Endodermal cell (in vitro differentiated cells): ENCODE measurements around the gene LIMS2. TPM values are rescaled to one million over a fixed set of nuclear protein-coding genes. Genes with fewer than 3 reads are reported as not detected.
A peak's percentile ranks its signal among the peaks of the same experiment; 100 is the strongest.

Experiments
- DNase-seq: peaks from one replicate; pipeline ENCODE4 v3.0.0-alpha.2; 2017
- H3K27ac ChIP-seq: 2 replicates; pipeline ENCODE4 v1.5.1; 2013; ENCODE audit warnings: mild to moderate bottlenecking, low read depth, low read length, moderate library complexity
- H3K27me3 ChIP-seq: 2 replicates; pipeline ENCODE4 v1.6.1; 2013; ENCODE audit warnings: mild to moderate bottlenecking, low read length, moderate library complexity; ENCODE audit not compliant: insufficient read depth, control insufficient read depth, poor library complexity, severe bottlenecking
- H3K36me3 ChIP-seq: 2 replicates; pipeline ENCODE4 v1.7.0; 2013; ENCODE audit warnings: mild to moderate bottlenecking, low read length, moderate library complexity; ENCODE audit not compliant: control insufficient read depth, insufficient read depth
- H3K4me1 ChIP-seq: one replicate; pipeline ENCODE4 v1.7.0; 2013; ENCODE audit warnings: low read length; ENCODE audit not compliant: control insufficient read depth, insufficient read depth
- H3K4me3 ChIP-seq: 2 replicates; pipeline ENCODE4 v1.5.1; 2013; ENCODE audit warnings: mild to moderate bottlenecking, low read length, moderate library complexity
- H3K9ac ChIP-seq: 2 replicates; pipeline ENCODE4 v1.6.1; 2013; ENCODE audit warnings: mild to moderate bottlenecking, low read length, moderate library complexity; ENCODE audit not compliant: poor library complexity, severe bottlenecking; ENCODE audit errors: extremely low read depth
- H3K9me3 ChIP-seq: 2 replicates; pipeline ENCODE4 v1.6.1; 2013; ENCODE audit warnings: mild to moderate bottlenecking, low read length, moderate library complexity; ENCODE audit not compliant: control insufficient read depth
- H3K27ac Mint-ChIP-seq: 2 replicates; pipeline ENCODE4 v1.8.0; 2020; ENCODE audit warnings: mixed read lengths
- H3K27me3 Mint-ChIP-seq: 2 replicates; pipeline ENCODE4 v1.8.0; 2021; ENCODE audit warnings: mild to moderate bottlenecking, mixed read lengths; ENCODE audit not compliant: insufficient read depth
- H3K36me3 Mint-ChIP-seq: 2 replicates; pipeline ENCODE4 v1.8.0; 2020; ENCODE audit warnings: low read depth, mixed read lengths
- H3K4me1 Mint-ChIP-seq: 2 replicates; pipeline ENCODE4 v1.8.0; 2020; ENCODE audit warnings: mixed read lengths
- H3K4me3 Mint-ChIP-seq: 2 replicates; pipeline ENCODE4 v1.8.0; 2020; ENCODE audit warnings: mild to moderate bottlenecking, moderate library complexity, mixed read lengths
- H3K9me3 Mint-ChIP-seq: 2 replicates; pipeline ENCODE4 v1.8.0; 2020; ENCODE audit warnings: mild to moderate bottlenecking, mixed read lengths
- CTCF ChIP-seq: fragments of 200-600 bp; sonication (generic); conservative IDR thresholded peaks from 2 replicates; pipeline ENCODE4 v1.5.0; 2021; ENCODE audit warnings: antibody characterized with exemption, mild to moderate bottlenecking
- WGBS, 2 experiments: methylation state at CpG; one replicate each; pipeline versions ENCODE4 v1.1.5 to v1.1.7; 2013; ENCODE audit warnings: missing lambda C conversion rate in 2 of 2, mixed read lengths in 1 of 2; ENCODE audit not compliant: insufficient coverage in 1 of 2, insufficient read length in 1 of 2; 5-methylcytosine and 5-hydroxymethylcytosine counted together
- total RNA-seq, 2 donors: library from RNA; stranded (reverse); fragmentation: NEBNext Ultra II Directional in 1 of 2; extraction: Animal tissue kit (Norgen Biotek cat#: 25700) in 1 of 2; gene quantifications; 2 replicates in 1 of 2; 3 replicates in 1 of 2; pipeline ENCODE4 v1.2.1, GENCODE V29; 2021

The LIMS2 gene
- total RNA-seq, 2 donors from 2014 or later, result 3.9 to 9.8 TPM

DNA sequence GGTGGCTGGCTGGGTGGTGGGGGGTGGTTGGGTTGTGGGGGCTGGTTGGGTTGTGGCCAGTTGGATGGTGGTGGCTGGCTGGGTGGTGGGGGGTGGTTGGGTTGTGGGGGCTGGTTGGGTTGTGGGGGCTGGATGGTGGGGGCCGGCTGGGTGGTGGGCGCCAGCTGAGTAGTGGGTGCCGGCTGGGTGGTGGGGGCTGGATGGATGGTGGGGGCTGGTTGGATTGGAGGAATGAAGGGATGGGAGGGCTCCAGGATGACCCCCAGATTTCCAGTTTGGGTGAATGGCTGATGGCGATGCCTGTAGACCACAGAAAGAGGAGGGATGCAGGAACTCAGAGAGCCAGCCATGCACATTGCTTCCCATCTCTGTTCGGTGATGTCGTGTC is 56.1 kb downstream of the LIMS2 start:
- Histone ChIP-seq H3K27ac (no peak overlapping the region), H3K27me3 (no peaks in the 10 kb centered on the region), H3K9ac (no peak overlapping the region), H3K9me3 (no peaks in the 10 kb centered on the region), H3K4me3 (no peak overlapping the region), H3K36me3 (no peaks in the 10 kb centered on the region), H3K4me1 (no peaks in the 10 kb centered on the region)
- no peak for TF ChIP-seq CTCF
- Mint-ChIP-seq H3K4me1 (peaks cover 12% of the 10 kb centered on the region), H3K36me3 (no peaks in the 10 kb centered on the region), H3K27me3 (peaks cover 3% of the 10 kb centered on the region), H3K9me3 (peaks cover 2% of the 10 kb centered on the region), H3K4me3 (no peak overlapping the region), H3K27ac (no peak overlapping the region)
- 94 to 98% methylated on average over 3 to 5 of the region's 6 CpGs for WGBS, 2 experiments
- peak; percentile 11 for DNase-seq

DNA sequence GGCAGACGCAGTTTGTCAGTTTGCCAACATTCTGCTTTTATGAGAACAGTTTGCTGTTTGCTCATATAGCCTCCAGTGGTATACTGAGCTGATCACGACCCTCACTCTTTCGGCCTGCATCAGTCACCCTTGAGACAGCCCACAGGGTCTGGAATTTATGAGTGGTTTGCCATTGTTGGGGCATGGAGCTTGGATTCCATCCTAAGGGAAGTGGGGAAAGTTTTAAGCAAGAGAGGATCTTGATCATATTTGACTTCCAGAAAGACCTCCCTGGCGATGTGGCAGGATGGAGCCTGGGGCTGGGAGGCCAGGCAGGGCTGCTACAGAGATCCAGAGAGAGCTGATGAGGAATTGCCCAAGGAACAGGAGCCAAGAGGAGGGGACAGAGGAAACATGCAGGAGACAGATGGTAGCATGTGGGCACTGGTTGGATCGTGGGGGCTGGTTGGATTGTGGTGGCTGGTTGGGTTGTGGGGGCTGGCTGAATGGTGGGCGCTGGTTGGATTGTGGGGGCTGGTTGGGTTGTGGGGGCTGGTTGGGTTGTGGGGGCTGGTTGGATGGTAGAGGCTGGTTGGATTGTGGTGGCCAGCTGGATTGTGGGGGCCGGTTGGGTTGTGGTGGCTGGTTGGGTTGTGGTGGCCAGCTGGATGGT is 56.7 kb downstream of the LIMS2 start:
- Mint-ChIP-seq H3K36me3 (no peaks in the 10 kb centered on the region), H3K27ac (no peak overlapping the region), H3K27me3 (peaks cover 3% of the 10 kb centered on the region), H3K4me3 (no peak overlapping the region), H3K9me3 (peaks cover 7% of the 10 kb centered on the region), H3K4me1 (peaks cover 12% of the 10 kb centered on the region)
- Histone ChIP-seq H3K36me3 (no peaks in the 10 kb centered on the region), H3K27me3 (no peaks in the 10 kb centered on the region), H3K4me3 (no peak overlapping the region), H3K9me3 (peaks cover 4% of the 10 kb centered on the region), H3K9ac (no peak overlapping the region), H3K4me1 (no peaks in the 10 kb centered on the region), H3K27ac (no peak overlapping the region)
- no peak for TF ChIP-seq CTCF
- 72 to 81% methylated on average over 4 to 7 of the region's 7 CpGs for WGBS, 2 experiments
- DNase-seq, result peak; percentile 22

- WGBS, 2 experiments, result 92 to 94% methylated on average over 17 to 18 of the region's 18 CpGs
- TF ChIP-seq CTCF, result no peak
- peaks cover 14% of the 10 kb centered on the region for H3K9me3 Mint-ChIP-seq
These were observed 59.7 kb downstream of the LIMS2 start for GRCh38 chr2:127615511-127616166.

More at GRCh38 chr2:127615511-127616166, 59.7 kb downstream of the LIMS2 start:
- Mint-ChIP-seq H3K4me3 (no peak overlapping the region), H3K27me3 (peaks cover 4% of the 10 kb centered on the region), H3K4me1 (peaks cover 12% of the 10 kb centered on the region), H3K27ac (no peak overlapping the region), H3K36me3 (no peaks in the 10 kb centered on the region)
- peak; percentile 26 for DNase-seq
- Histone ChIP-seq H3K4me1 (no peaks in the 10 kb centered on the region), H3K27me3 (no peaks in the 10 kb centered on the region), H3K4me3 (no peak overlapping the region), H3K9ac (no peak overlapping the region), H3K9me3 (peaks cover 15% of the 10 kb centered on the region), H3K27ac (no peak overlapping the region), H3K36me3 (no peaks in the 10 kb centered on the region)
